ENCODE results near the gene SAP130.

Gene SAP130

GRCh38 chr2:128024816-128025215, 3.0 kb downstream of the SAP130 start:
- TF ChIP-seq CTCF (IDR thresholded peaks at IDR 0.05; ENCODE audit: insufficient read depth, low read length, poor library complexity, severe bottlenecking), result no peak
- no peaks in the 10 kb centered on the region for H3K27me3 ChIP-seq (replicated peaks; ENCODE audit: control insufficient read depth, insufficient read depth, low read length)
- no peak overlapping the region for H3K4me3 ChIP-seq (replicated peaks; ENCODE audit: low read depth, low read length)
- no peaks in the 10 kb centered on the region; the same call in 1 of the 2 replicates for H3K36me3 ChIP-seq (ENCODE audit: control insufficient read depth, insufficient read depth, low read length)
- DNase-seq (ENCODE audit: extremely low read depth, insufficient read length), result no peak

GRCh38 chr2:128017561-128017960, 10.3 kb downstream of the SAP130 start:
- peaks cover 18% of the 10 kb centered on the region for H3K36me3 ChIP-seq (ENCODE audit: control insufficient read depth, insufficient read depth, low read length)
- H3K4me3 ChIP-seq (replicated peaks; ENCODE audit: low read depth, low read length), result no peak overlapping the region
- TF ChIP-seq CTCF (IDR thresholded peaks at IDR 0.05; ENCODE audit: insufficient read depth, low read length, poor library complexity, severe bottlenecking), result no peak

GRCh38 chr2:128016620-128017019, 11.2 kb downstream of the SAP130 start:
- H3K36me3 ChIP-seq (ENCODE audit: control insufficient read depth, insufficient read depth, low read length), result peaks cover 18% of the 10 kb centered on the region

More at GRCh38 chr2:128017561-128017960, 10.3 kb downstream of the SAP130 start:
- no peak for DNase-seq (ENCODE audit: extremely low read depth, insufficient read length)
- H3K27me3 ChIP-seq (replicated peaks; ENCODE audit: control insufficient read depth, insufficient read depth, low read length), result no peaks in the 10 kb centered on the region

GRCh38 chr2:128012698-128013097, 15.2 kb downstream of the SAP130 start:
- Histone ChIP-seq H3K36me3 (ENCODE audit: control insufficient read depth, insufficient read depth, low read length) (peaks cover 26% of the 10 kb centered on the region), H3K27me3 (replicated peaks; ENCODE audit: control insufficient read depth, insufficient read depth, low read length) (no peaks in the 10 kb centered on the region), H3K4me3 (replicated peaks; ENCODE audit: low read depth, low read length) (no peak overlapping the region)
- TF ChIP-seq CTCF (IDR thresholded peaks at IDR 0.05; ENCODE audit: insufficient read depth, low read length, poor library complexity, severe bottlenecking), result no peak
- DNase-seq (ENCODE audit: extremely low read depth, insufficient read length), result no peak

More at GRCh38 chr2:128016620-128017019, 11.2 kb downstream of the SAP130 start:
- no peak for TF ChIP-seq CTCF (IDR thresholded peaks at IDR 0.05; ENCODE audit: insufficient read depth, low read length, poor library complexity, severe bottlenecking)
- DNase-seq (ENCODE audit: extremely low read depth, insufficient read length), result no peak
- Histone ChIP-seq H3K4me3 (replicated peaks; ENCODE audit: low read depth, low read length) (no peak overlapping the region), H3K27me3 (replicated peaks; ENCODE audit: control insufficient read depth, insufficient read depth, low read length) (no peaks in the 10 kb centered on the region)

- no peak for DNase-seq (ENCODE audit: extremely low read depth, insufficient read length)
Measured at GRCh38 chr2:128008074-128008672, 19.7 kb downstream of the SAP130 start.

More at GRCh38 chr2:128008074-128008672, 19.7 kb downstream of the SAP130 start:
- H3K36me3 ChIP-seq (ENCODE audit: control insufficient read depth, insufficient read depth, low read length), result peaks cover 18% of the 10 kb centered on the region
- H3K4me3 ChIP-seq (replicated peaks; ENCODE audit: low read depth, low read length), result no peak overlapping the region
- H3K27me3 ChIP-seq (replicated peaks; ENCODE audit: control insufficient read depth, insufficient read depth, low read length), result no peaks in the 10 kb centered on the region
- TF ChIP-seq CTCF (IDR thresholded peaks at IDR 0.05; ENCODE audit: insufficient read depth, low read length, poor library complexity, severe bottlenecking), result no peak
